Mesangial cell (primary cell): ENCODE data around the gene DDN. TPM values are rescaled to one million over a fixed set of nuclear protein-coding genes. Genes with fewer than 3 reads are reported as not detected.

Experiments used
- total RNA-seq: library from RNA; depleted of rRNA; stranded (reverse); fragments of >200 nt; gene quantifications from 2 replicates; pipeline ENCODE4 v1.2.3, GENCODE V29; 2015

DDN gene
- total RNA-seq: 0.16 TPM in 1 of 2 replicates, not detected in the other

DNA sequence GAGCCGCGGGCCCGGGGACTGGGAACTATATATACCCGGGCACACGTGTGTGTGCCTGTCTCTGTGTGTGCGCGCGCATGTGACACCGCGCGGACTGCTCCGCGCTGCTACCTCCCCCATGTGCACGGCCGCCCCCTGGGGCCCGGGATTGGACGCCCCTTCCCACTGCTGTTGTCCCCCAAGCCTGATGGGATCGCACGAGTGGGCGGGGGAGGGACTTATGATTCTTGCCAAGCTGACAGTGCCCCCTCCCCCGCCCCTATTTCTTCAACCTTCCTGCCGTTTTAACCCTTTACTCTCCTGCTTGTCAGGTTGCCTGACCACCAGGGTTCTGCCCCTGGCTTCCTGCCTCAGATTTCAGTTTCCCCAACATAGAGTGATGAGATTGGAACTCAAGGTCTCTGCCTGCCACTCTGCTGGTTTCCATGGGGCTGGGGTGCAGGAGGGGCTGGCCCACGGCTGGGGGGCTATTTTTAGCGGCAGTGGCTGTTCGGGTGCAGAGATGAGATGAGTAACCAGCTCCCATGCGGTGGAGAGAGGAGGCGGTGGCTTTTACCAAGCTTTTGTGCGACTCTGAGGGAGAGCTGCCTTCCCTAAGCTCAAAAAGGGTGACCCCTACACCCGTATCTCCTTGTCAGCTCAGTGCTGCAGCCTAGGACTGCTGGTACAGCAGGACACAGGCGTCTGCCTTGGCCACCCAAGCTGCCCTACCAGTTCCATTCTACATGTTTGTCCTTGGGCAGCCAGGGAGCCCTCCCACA, at the start of gene DDN:
DDN (minus strand) TSS at position 5 of the 761 bp plus-strand sequence. CDS start 88 bp downstream, outside the sequence.

DNA sequence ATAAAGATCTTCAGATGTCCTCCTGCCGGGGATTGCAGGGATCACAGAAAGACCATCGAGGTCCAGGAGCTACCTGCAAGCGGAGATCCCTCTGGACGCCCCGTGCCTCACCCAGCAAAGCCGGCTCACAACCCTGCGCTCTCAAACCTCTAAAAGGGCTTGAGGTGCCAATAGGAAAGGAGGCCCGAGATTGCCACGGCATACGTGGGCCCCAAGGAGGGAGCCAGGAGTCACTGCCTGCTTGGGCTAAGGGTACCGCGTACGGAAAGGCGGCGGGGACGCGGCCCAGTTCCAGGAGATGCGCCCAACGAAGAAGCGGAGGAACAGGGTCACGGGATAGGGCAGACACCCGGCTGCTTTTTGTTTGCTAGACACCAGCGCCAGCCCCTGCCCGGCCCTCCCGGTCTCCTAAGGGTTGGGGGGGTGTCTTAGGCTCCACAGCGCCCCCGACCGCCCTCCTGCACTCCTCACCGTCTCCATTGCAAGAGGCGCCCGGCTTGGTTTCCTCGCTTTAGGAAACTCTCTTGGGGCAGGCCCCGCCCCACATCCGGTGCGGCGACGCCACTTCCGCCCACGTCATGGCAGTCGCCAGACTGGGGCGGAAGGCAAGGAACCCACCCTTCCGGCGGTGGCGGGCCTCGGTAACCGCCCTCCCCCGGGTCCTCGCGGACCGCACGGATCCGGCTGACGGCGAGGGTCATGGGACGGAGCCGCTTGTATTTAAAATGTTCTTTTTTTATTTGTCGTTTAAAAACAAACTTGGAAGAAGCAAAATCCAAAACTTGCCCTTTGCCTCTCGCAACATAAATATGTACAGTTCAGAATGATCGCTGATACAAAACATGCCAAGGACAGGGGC, 19.3 kb upstream of the DDN start, which contains the start of gene PRKAG1:
PRKAG1 (minus strand) TSS at position 516 of the 859 bp plus-strand sequence; CDS start at position 480, 36 bp downstream.

GRCh38 chr12:48978291-48978740, 20.9 kb downstream of the DDN start, which contains the start of gene WNT1:
Gene WNT1, plus strand, starts transcription at chr12:48978322. Its CDS starts 329 bp downstream, at chr12:48978651.

DNA sequence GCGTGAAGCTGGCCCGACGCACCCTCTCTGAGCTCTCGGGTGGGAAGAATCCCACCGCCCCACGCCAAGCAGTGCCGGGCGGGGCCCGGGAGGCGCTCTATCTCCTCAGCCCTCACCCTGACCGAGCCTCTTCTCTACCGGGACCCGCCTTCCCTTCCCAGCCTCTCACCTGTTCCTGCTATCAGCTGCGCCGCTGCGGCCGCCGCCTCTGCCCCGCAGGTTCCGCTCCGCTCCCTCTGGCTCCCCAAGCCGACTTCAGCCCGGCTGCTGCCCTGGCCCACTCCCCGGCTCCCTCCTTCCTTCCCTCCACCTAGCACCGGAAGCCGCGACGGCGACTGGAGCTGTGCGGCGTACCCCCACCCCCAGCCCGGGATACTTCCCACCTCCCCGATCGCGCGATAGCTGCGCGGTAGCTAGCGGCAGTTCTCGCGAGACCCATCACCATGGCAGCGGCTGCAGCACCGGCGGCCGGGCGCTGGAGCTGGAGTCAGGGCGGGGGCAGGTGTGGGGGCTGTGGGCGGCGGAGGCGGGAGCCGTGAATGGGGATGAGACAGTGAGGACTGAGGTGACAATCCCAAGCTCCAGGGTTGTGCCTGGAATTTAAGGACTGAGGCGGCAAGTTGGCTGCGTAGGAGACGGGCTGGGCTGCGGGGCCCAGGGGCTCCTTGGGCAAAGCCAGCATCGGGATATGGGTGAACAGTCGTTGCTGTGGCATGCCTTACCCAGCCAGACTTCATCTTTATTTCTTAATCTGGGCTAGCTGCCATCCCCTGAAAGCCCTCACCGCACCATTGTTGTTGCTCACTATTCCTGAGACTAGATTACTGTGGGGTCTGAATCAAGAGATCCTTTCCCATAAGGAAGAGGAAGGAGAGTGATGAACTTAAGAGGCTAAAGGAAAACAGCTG, 41.8 kb downstream of the DDN start, which contains the start of gene ARF3:
ARF3 (minus strand) TSS at position 347 of the 908 bp plus-strand sequence. CDS start 16,392 bp downstream, outside the sequence.

Other genes starting within 250 kb of the DDN start
- 20.4 and 44.7 TPM in 2 replicates for gene ADCY6, start 210.3 kb downstream of the DDN start, total RNA-seq
- 18.1 and 33.2 TPM in 2 replicates for gene CACNB3, start 180.9 kb downstream of the DDN start, total RNA-seq
- gene DDX23, start 147.2 kb downstream of the DDN start, total RNA-seq: 33.5 and 49.9 TPM in 2 replicates
- 0.33 TPM in 1 of 2 replicates, not detected in the other for gene RND1, start 133.5 kb downstream of the DDN start, total RNA-seq
- 30.7 and 51.3 TPM in 2 replicates for gene FKBP11, start 73.9 kb downstream of the DDN start, total RNA-seq
- gene ARF3, start 41.9 kb downstream of the DDN start, total RNA-seq: 65.7 and 70.6 TPM in 2 replicates
- gene WNT10B, start 27.6 kb downstream of the DDN start, total RNA-seq: not detected in 2 replicates
- gene WNT1, start 21.1 kb downstream of the DDN start, total RNA-seq: not detected in 2 replicates
- gene PRKAG1, start 19.4 kb upstream of the DDN start, total RNA-seq: 48.6 and 49.3 TPM in 2 replicates
- gene KMT2D, start 61.4 kb upstream of the DDN start, total RNA-seq: 23.3 and 38.3 TPM in 2 replicates
- 1.3 and 3.1 TPM in 2 replicates for gene RHEBL1, start 70.6 kb upstream of the DDN start, total RNA-seq
- 0.13 TPM in 1 of 2 replicates, not detected in the other for gene DHH, start 95.4 kb upstream of the DDN start, total RNA-seq
- gene LMBR1L, start 111.5 kb upstream of the DDN start, total RNA-seq: 20.2 and 48.8 TPM in 2 replicates
- 649 and 4,423 TPM in 2 replicates for gene TUBA1B, start 132.0 kb upstream of the DDN start, total RNA-seq
- gene TUBA1A, start 189.7 kb upstream of the DDN start, total RNA-seq: 754 and 1,069 TPM in 2 replicates